NCI-H1417 treated with DMSO at 0.1 percent for 48 hours (cell line): Measurements from ENCODE around the gene TLK2.
A peak's percentile ranks its signal among the peaks of the same experiment; 100 is the strongest.
"Not testable (repeated sequence)": the region's sequence is repeated elsewhere in the genome, so short reads cannot be mapped to it uniquely, and the experiment has no call there.

Experiments
- DNase-seq: peaks from one replicate; lab custom pipeline; 2025; lab: John Stamatoyannopoulos, UW

The TLK2 gene

GRCh38 chr17:62490990-62491389 lies 12.4 kb downstream of the TLK2 start:
- DNase-seq = not testable (repeated sequence)

- not testable (repeated sequence) for DNase-seq
These were observed 14.5 kb downstream of the TLK2 start for GRCh38 chr17:62493049-62493655.

GRCh38 chr17:62494073-62494472 lies 15.4 kb downstream of the TLK2 start:
- not testable (repeated sequence) for DNase-seq

- not testable (repeated sequence) for DNase-seq
These were observed 17.7 kb downstream of the TLK2 start for GRCh38 chr17:62496344-62496743.

GRCh38 chr17:62498796-62499195 lies 20.2 kb downstream of the TLK2 start:
- not testable (repeated sequence) for DNase-seq

- not testable (repeated sequence) for DNase-seq
These were observed 21.8 kb downstream of the TLK2 start for GRCh38 chr17:62500463-62500862.

GRCh38 chr17:62504857-62505256 lies 26.2 kb downstream of the TLK2 start:
- DNase-seq = not testable (repeated sequence)

GRCh38 chr17:62507191-62507836 lies 28.7 kb downstream of the TLK2 start:
- not testable (repeated sequence) for DNase-seq

- DNase-seq = not testable (repeated sequence)
These were observed 31.7 kb downstream of the TLK2 start for GRCh38 chr17:62510247-62510819.

- not testable (repeated sequence) for DNase-seq
These were observed 32.4 kb downstream of the TLK2 start for GRCh38 chr17:62511014-62511413.

GRCh38 chr17:62516376-62516775 lies 37.8 kb downstream of the TLK2 start:
- not testable (repeated sequence) for DNase-seq

- not testable (repeated sequence) for DNase-seq
These were observed 42.7 kb downstream of the TLK2 start for GRCh38 chr17:62521295-62521694.

GRCh38 chr17:62524077-62524476 lies 45.5 kb downstream of the TLK2 start:
- not testable (repeated sequence) for DNase-seq

- not testable (repeated sequence) for DNase-seq
These were observed 46.7 kb downstream of the TLK2 start for GRCh38 chr17:62525317-62525716.

GRCh38 chr17:62530936-62531335 lies 52.3 kb downstream of the TLK2 start:
- DNase-seq = not testable (repeated sequence)

- not testable (repeated sequence) for DNase-seq
These were observed 57.9 kb downstream of the TLK2 start for GRCh38 chr17:62536557-62536956.

GRCh38 chr17:62541073-62541472 lies 62.4 kb downstream of the TLK2 start:
- not testable (repeated sequence) for DNase-seq

- DNase-seq = not testable (repeated sequence)
These were observed 64.7 kb downstream of the TLK2 start for GRCh38 chr17:62543278-62543775.

- DNase-seq = not testable (repeated sequence)
These were observed 67.4 kb downstream of the TLK2 start for GRCh38 chr17:62546066-62546465.

- DNase-seq = peak; percentile 11
These were observed 74.4 kb downstream of the TLK2 start for GRCh38 chr17:62552851-62553659.

- DNase-seq = not testable (repeated sequence)
These were observed 78.9 kb downstream of the TLK2 start for GRCh38 chr17:62557532-62557931.

GRCh38 chr17:62558941-62559340 lies 80.3 kb downstream of the TLK2 start:
- not testable (repeated sequence) for DNase-seq
